Left lung (tissue), 10 donors: Measurements from ENCODE around the gene TBCB. TPM values are rescaled to one million over a fixed set of nuclear protein-coding genes. Genes with fewer than 3 reads are reported as not detected.

Experiments used
- ATAC-seq: fragments of 200-7000 bp; cut with Tn5 transposase; one replicate; pipeline ENCODE4 v1.9.1; 2020; ENCODE audit warnings: moderate library complexity
- DNase-seq, 4 donors: peaks; one replicate each; pipeline ENCODE4 v3.0.0-alpha.2; 2013 to 2020
- H3K27ac ChIP-seq, 2 donors: fragments of 200-600 bp; sonication (generic) in 1 of 2; one replicate each; pipeline versions ENCODE4 v1.5.0 to v1.8.0; 2020 to 2021
- H3K27me3 ChIP-seq, 2 donors: fragments of 200-600 bp; sonication (generic) in 1 of 2; one replicate each; pipeline versions ENCODE4 v1.5.0 to v1.8.0; 2020 to 2021
- H3K36me3 ChIP-seq, 2 donors: fragments of 200-600 bp; sonication (generic) in 1 of 2; one replicate each; pipeline versions ENCODE4 v1.5.0 to v1.8.0; 2020 to 2021
- H3K4me1 ChIP-seq, 2 donors: fragments of 200-600 bp; one replicate each; pipeline ENCODE4 v1.8.0; 2021
- H3K4me3 ChIP-seq, 2 donors: fragments of 200-600 bp; sonication (generic) in 1 of 2; one replicate each; pipeline versions ENCODE4 v1.5.0 to v1.8.0; 2020 to 2021; ENCODE audit warnings: mild to moderate bottlenecking in 1 of 2
- H3K9me3 ChIP-seq, 2 donors: fragments of 200-600 bp; sonication (generic) in 1 of 2; one replicate each; pipeline versions ENCODE4 v1.5.0 to v1.8.0; 2020 to 2021
- CTCF ChIP-seq, 2 donors: fragments of 200-600 bp; sonication (generic) in 1 of 2; IDR thresholded peaks; one replicate each; pipeline versions ENCODE4 v1.5.0 to v1.8.0; 2021; ENCODE audit warnings: antibody characterized with exemption in 2 of 2
- intact Hi-C, 2 donors: fragments of 100-400 bp; cut with DNase I; formaldehyde crosslinking; loops; one replicate each; pipeline versions ENCODE4 v1.11.2 to v1.14.2; 2022
- polyA plus RNA-seq, 6 donors: library from polyadenylated mRNA; unstranded; fragments of 120-200 nt; gene quantifications; one replicate each; pipeline ENCODE4 v1.2.1, GENCODE V29; 2013; ENCODE audit not compliant: insufficient read length in 6 of 6
- total RNA-seq, 2 donors: library from RNA; stranded (reverse); fragmentation: NEBNext Ultra II Directional; extraction: Animal tissue kit (Norgen Biotek cat#: 25700); gene quantifications; one replicate each; pipeline ENCODE4 v1.2.1, GENCODE V29; 2021
- donor health status: DM: no; HTN: yes; CAD: no.
- donor health status: DM: no; HTN: no; CAD: no.

TBCB gene
- total and polyA plus RNA-seq, 8 donors, result 90.2 to 130 (median 114) TPM

- H3K27me3 ChIP-seq, result no peaks in the 10 kb centered on the region
- DNase-seq, result no peak
- H3K9me3 ChIP-seq, result no peaks in the 10 kb centered on the region
- intact Hi-C loops, result no loop called here
- peaks cover 0 to 69% of the 10 kb centered on the region in 2 donors for H3K36me3 ChIP-seq
- H3K4me3 ChIP-seq, result no peak overlapping the region
- H3K4me1 ChIP-seq, result no peaks in the 10 kb centered on the region
- TF ChIP-seq CTCF (IDR thresholded peaks at IDR 0.05), result no peak
- no peak overlapping the region for H3K27ac ChIP-seq
- no peak for ATAC-seq
These were observed 13.5 kb upstream of the TBCB start for GRCh38 chr19:36101550-36102327.

- H3K4me1 ChIP-seq, result no peaks in the 10 kb centered on the region
- no peaks in the 10 kb centered on the region for H3K27me3 ChIP-seq
- TF ChIP-seq CTCF (IDR thresholded peaks at IDR 0.05), result no peak
- H3K36me3 ChIP-seq, result peaks cover 0 to 67% of the 10 kb centered on the region in 2 donors
- no peak for ATAC-seq
- DNase-seq, result no peak
- H3K27ac ChIP-seq, result no peak overlapping the region
- H3K4me3 ChIP-seq, result no peak overlapping the region
- no peaks in the 10 kb centered on the region for H3K9me3 ChIP-seq
- intact Hi-C loops, result no loop called here
These were observed 12.1 kb upstream of the TBCB start for GRCh38 chr19:36103040-36103626.

- ATAC-seq (no peak), DNase-seq (no peak)
- no peak for TF ChIP-seq CTCF (IDR thresholded peaks at IDR 0.05)
- Histone ChIP-seq H3K4me3 (no peak overlapping the region), H3K27me3 (no peaks in the 10 kb centered on the region), H3K36me3 (peaks cover 0 to 67% of the 10 kb centered on the region in 2 donors), H3K9me3 (no peaks in the 10 kb centered on the region), H3K27ac (no peak overlapping the region), H3K4me1 (no peaks in the 10 kb centered on the region)
- intact Hi-C loops, result no loop called here
These were observed 11.3 kb upstream of the TBCB start for GRCh38 chr19:36103842-36104552.

- Histone ChIP-seq H3K27me3 (no peaks in the 10 kb centered on the region), H3K27ac (no peak overlapping the region), H3K4me1 (no peaks in the 10 kb centered on the region), H3K9me3 (no peaks in the 10 kb centered on the region), H3K4me3 (no peak overlapping the region), H3K36me3 (peaks cover 0 to 62% of the 10 kb centered on the region in 2 donors)
- intact Hi-C loops, result no loop called here
- TF ChIP-seq CTCF (IDR thresholded peaks at IDR 0.05), result no peak
- ATAC-seq, result no peak
- DNase-seq, result no peak
These were observed 8.8 kb upstream of the TBCB start for GRCh38 chr19:36106441-36106840.

GRCh38 chr19:36106991-36107390 is 8.3 kb upstream of the TBCB start:
- intact Hi-C loops, result no loop called here
- DNase-seq (no peak), ATAC-seq (no peak)
- no peak for TF ChIP-seq CTCF (IDR thresholded peaks at IDR 0.05)
- H3K4me1 ChIP-seq, result no peaks in the 10 kb centered on the region
- H3K27me3 ChIP-seq, result no peaks in the 10 kb centered on the region
- peaks cover 0 to 62% of the 10 kb centered on the region in 2 donors for H3K36me3 ChIP-seq
- H3K27ac ChIP-seq, result no peak overlapping the region
- H3K4me3 ChIP-seq, result no peak overlapping the region
- H3K9me3 ChIP-seq, result no peaks in the 10 kb centered on the region
